SK-N-MC (cell line): ENCODE measurements around the gene TFAP2B.

Source experiments
- EZH2 ChIP-seq: fragments of 200-600 bp; sonication (generic); IDR thresholded peaks from one replicate; pipeline ENCODE4 v1.6.1; 2017; ENCODE audit warnings: antibody characterized with exemption
- POLR2AphosphoS5 ChIP-seq: IDR thresholded peaks from 2 replicates; pipeline ENCODE4 v1.6.1; 2012; ENCODE audit warnings: mild to moderate bottlenecking, low read depth, low read length, borderline replicate concordance

DNA sequence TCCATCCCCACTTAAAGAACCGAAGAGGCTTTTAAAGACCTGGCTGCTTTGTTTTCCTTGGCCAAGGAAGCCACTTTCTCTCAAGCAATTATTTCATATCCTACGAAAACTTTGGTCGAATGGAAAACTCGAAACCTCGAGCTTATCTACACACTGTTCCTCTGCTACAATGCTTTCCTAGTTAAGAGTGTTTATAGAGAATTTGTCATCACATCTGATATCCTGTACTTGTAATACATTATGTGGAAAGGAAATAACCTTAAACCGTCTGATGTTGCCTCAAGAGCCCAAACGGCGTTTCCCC, 28.1 kb downstream of the TFAP2B start:
- TF ChIP-seq POLR2AphosphoS5 (no peak), EZH2 (no peak)
